Vein endothelial cell (primary cell): ENCODE results near the gene DSTYK. TPM values are rescaled to one million over a fixed set of nuclear protein-coding genes. Genes with fewer than 3 reads are reported as not detected.

Source experiments
- total RNA-seq: library from RNA; depleted of rRNA; stranded (reverse); fragments of >200 nt; gene quantifications from 2 replicates; pipeline ENCODE4 v1.2.3, GENCODE V29; 2012

The DSTYK gene
- 10.1 and 10.5 TPM in 2 replicates for total RNA-seq

GRCh38 chr1:205211169-205211838, at the start of gene DSTYK:
Gene DSTYK (minus strand): TSS chr1:205211702. CDS start chr1:205211535, 167 bp downstream.

GRCh38 chr1:205227584-205228013, 16.1 kb upstream of the DSTYK start, which contains the start of gene TMCC2:
Gene TMCC2 (plus strand): TSS chr1:205227946. CDS start chr1:205228565, 619 bp downstream.

GRCh38 chr1:205121660-205122488, 89.6 kb downstream of the DSTYK start, which contains the start of gene RBBP5:
Gene RBBP5 (minus strand): TSS chr1:205121978. CDS start chr1:205121873, 105 bp downstream.

Other genes with a start within 250 kb of the DSTYK start
- gene CNTN2, start 168.5 kb downstream of the DSTYK start, total RNA-seq, result not detected in 2 replicates
- 0.67 and 1.3 TPM in 2 replicates for gene TMEM81, start 127.2 kb downstream of the DSTYK start, total RNA-seq
- 16.7 and 19.8 TPM in 2 replicates for gene RBBP5, start 89.7 kb downstream of the DSTYK start, total RNA-seq
- gene TMCC2, start 16.2 kb upstream of the DSTYK start, total RNA-seq, result 2.0 and 2.1 TPM in 2 replicates
- gene NUAK2, start 110.0 kb upstream of the DSTYK start, total RNA-seq, result 3.1 and 3.3 TPM in 2 replicates
- not detected in 2 replicates for gene KLHDC8A, start 145.2 kb upstream of the DSTYK start, total RNA-seq
- not detected in 2 replicates for gene LEMD1, start 210.4 kb upstream of the DSTYK start, total RNA-seq
- under 0.01 and 0.29 TPM in 2 replicates for gene BLACAT1, start 244.3 kb upstream of the DSTYK start, total RNA-seq